DMS153 (cell line): ENCODE measurements around the gene GSC.
"Not testable (repeated sequence)": the region's sequence is repeated elsewhere in the genome, so short reads cannot be mapped to it uniquely, and the experiment has no call there.

ENCODE experiments used
- DNase-seq: peaks from one replicate; lab custom pipeline; 2025; lab: John Stamatoyannopoulos, UW

The GSC gene

GRCh38 chr14:94771906-94772490 is 2.1 kb upstream of the GSC start:
- no peak for DNase-seq

DNA sequence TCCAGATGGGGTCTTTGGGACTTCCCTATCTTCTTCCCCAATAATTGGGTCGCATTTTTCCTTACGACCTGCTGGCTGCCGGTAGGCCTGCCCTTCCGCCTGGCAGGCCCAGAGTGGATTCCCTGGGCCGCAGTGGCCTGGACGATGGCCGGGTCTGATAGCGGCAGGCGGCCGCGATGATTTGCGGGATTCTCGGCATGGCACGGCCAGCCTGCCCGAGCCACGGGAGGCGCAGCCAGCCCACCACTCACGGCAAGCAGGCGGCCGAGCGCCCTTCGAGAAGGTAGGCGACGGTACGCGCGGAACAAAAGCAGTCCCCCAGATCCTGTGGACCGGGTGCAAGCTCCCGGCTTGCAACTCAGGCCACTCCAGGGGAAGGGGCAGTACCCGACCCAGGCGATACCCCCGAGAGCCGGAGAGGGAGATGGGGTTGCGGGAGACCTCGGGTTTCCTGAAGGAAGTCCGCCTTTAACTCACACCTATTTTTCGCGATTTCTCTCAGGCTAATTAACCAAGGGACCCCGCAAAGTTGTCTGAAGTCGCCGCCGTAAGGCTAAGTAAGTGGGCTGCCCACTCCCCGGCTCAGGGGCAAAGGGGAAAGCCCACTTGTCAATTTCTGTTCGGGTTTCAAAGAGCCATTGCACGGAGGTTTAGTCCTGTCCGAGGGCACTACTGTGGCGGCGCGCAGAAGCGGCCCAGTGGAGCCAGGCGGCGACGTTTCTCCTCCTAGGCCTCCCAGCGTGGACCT is 1.4 kb upstream of the GSC start:
- no peak for DNase-seq

GRCh38 chr14:94770815-94771157 is 873 bp upstream of the GSC start:
- no peak for DNase-seq

DNA sequence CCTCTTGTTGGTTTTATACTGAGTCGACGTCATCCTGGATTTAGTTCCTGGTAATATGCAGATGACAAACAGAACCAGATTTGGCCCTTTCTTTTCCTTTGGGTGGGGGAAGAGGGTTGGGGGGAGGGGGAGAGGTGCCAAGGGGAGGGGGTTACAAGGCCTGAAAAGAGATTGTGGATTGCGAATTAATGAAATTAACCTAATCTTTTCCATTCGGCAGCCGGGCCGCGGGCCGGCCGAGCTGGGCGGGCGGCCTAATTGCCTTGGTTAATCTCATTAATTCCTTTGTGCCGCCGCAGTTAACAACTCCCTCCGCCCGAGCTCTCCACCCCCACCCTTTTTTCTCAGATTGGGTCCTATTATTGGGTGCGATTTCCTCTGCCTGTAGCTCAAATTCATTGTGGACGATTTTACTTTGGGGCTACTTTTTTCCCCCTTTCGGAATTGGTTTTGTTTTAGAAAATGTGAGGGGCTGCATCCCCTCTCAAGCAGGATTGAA is 387 bp upstream of the GSC start:
- peak; percentile 44 for DNase-seq

DNA sequence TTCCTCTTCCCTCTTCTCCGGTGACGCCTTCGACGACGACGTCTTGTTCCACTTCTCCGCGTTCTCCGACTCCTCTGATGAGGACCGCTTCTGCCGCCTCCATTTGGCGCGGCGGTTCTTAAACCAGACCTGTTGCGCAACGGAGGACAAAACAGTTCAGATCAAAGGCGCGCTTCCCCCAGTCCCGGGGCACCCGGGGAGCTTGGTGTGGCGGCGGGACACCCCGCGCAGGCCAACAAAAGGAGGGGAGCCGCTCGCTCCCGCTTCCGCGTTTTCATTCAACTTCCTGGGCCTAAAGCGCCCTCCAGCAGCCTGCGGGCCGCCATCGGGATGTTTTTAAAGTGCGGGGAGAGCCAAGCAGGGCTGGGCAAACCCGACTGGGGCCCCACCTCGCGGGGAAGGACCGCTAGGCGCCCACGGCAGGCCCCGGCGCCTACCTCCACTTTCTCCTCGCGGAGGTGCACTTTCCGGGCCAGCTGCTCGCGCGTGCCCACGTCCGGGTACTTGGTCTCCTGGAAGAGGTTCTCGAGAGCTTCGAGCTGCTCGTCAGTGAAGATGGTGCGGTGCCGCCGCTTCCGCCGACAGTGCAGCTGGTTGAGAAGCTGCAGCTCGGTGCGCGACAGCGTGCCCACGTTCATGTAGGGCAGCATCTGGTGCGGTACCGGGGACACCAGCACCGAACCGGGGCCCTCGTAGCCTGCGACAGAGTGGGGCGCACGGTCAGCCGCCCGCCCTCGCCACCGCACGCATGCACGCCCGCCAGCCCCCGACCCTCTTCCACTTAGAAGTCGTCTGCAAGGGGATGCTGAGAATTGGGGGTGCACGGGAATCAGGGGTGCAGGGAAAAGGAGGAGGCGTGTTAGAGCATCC is 1.2 kb downstream of the GSC start:
- DNase-seq: no peak

DNA sequence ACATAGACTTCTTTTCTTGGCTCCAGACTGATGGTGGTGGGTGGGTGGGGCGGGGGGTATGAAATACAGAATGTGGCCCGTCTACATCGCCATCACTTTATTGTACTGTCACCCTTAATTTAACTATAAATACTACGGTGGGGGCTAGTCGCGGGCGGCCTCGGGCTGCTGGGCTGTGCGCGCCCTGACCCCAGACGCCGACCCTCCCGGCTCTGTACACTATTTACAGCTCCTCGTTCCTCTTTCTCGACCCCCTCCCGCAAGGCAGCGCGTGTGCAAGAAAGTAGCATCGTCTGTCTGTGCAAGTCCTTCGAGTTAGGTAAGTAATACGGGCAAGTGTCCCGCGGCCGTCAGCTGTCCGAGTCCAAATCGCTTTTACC is 1.8 kb downstream of the GSC start:
- no peak for DNase-seq

GRCh38 chr14:94767321-94767878 is 2.5 kb downstream of the GSC start:
- DNase-seq: no peak

GRCh38 chr14:94764573-94764972 is 5.3 kb downstream of the GSC start:
- no peak for DNase-seq

- DNase-seq: no peak
Measured at GRCh38 chr14:94762431-94762830, 7.5 kb downstream of the GSC start.

DNA sequence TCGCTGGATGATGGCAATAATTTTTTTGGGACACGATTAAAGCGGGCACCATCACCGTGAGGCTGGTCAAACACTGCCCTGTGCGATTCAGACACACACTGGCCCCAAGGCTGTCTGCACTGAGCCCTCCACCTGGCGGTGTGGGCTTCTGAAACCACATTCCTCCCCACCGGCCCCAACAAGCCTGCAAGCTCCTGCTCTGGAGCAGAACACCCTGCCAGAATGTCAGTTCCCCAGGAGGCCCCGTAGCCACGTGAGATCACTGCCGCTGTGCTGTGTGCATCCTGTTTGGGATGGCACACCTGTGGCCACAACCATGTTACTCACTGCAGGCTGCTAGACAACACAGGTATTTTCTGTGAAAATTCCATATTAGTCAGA is 7.9 kb downstream of the GSC start:
- no peak for DNase-seq

- no peak for DNase-seq
Measured at GRCh38 chr14:94761348-94761996, 8.4 kb downstream of the GSC start.

- DNase-seq: no peak
Measured at GRCh38 chr14:94756310-94756882, 13.5 kb downstream of the GSC start.

- DNase-seq: no peak
Measured at GRCh38 chr14:94754391-94754942, 15.4 kb downstream of the GSC start.

DNA sequence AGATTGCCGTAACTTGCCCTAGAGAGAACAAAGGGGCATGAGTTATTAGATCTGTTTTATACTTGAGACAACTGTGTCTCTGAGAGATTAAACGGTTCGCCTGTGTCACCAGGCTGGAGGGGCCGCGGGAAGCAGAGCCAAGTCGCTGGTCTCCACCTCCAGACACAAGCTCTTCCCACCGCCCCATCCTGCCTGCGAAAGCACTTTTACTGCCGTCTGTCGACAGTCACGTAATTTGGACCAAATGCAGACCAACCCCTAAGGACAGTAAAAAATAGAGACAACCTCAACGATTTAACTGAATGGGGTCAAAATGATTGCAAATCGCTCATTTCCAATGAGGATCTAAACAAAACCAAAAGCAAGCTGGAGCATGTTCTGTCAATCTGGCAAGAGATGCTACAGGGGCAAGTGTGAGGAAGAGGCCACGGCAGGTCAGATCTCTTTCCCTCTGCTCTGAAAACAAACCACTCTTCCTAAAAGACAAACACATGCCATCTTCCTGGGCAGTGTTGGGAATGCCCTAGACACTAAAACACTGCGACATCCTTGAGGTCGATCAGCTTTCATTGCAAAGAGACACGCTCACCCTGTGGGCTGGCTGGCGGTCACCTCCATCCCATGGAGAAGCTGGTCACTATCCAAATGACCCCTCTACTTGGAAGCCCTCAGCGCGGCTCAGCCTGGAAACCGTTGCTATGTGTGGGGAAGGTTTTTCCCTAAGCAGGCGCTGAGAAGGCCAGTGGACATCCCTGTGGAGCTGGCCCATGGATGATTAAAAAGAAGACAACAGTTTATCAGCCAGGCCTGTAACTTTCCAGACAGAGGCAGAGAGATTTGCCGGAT is 17.1 kb downstream of the GSC start:
- no peak for DNase-seq

DNA sequence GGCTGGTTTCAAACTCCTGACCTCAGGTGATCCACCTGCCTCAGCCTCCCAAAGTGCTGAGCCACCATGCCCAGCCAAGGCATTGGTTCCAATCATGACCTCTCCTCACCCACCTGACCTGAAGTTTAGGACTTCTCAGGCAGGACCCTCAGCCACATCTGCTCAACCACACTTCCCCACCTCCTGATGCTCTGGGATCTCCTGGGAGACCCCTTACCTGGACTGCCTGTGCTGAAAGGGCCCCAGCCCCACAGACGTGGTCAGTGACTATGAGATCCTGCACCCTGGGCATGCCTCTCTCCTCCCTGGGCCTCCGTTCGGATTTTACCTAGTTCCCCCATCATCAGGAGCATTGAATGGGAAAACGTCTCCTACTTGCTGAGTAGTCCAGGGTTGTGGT is 18.0 kb downstream of the GSC start:
- DNase-seq: no peak

GRCh38 chr14:94751321-94751720 is 18.6 kb downstream of the GSC start:
- DNase-seq: no peak

DNA sequence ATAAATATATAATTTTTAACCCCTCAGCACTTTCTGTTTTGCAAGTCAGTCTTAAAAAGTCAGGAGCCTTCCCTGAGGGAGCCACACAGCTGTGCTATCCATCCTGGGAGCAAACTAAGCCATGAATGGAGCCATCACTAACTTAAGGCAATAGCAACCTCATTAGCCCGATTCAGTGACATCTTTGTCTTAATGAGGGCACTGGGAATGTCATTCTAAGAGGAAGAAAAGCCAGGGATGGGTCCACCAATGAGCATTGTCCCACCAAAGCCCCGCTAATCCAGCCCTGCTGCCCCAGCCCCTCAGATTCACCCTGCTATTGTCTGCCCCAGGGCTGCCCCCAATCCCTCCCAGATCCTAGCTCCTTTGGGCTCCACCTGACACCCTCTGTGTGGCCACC is 19.5 kb downstream of the GSC start:
- DNase-seq: no peak

GRCh38 chr14:94748667-94749347 is 21.1 kb downstream of the GSC start:
- no peak for DNase-seq

DNA sequence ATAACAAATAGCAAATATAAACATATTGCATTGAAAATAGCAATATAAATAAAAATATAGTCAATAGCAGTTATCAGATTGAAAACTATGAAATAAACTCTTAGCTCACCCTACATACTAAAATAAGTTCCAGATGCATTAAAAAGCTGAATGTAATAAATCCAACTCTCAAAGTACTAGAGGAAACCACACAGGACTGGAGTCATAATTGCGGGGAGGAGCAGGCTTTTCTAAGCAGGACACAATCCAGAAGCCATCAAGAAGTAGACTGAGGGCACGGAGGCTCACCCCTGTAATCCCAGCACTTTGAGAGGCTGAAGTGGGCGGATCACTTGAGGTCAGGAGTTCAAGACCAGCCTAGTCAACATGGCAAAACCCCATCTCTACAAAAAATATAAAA is 22.2 kb downstream of the GSC start:
- DNase-seq: no peak

- DNase-seq: not testable (repeated sequence)
Measured at GRCh38 chr14:94747153-94747552, 22.8 kb downstream of the GSC start.
